GM23338 (cell line): ENCODE measurements around the gene CARHSP1.

Source experiments
- CREB1 ChIP-seq: fragments of 250-450 bp; sonication (Bioruptor Pico); IDR thresholded peaks from 2 replicates; pipeline ENCODE4 v1.5.0; 2020; ENCODE audit warnings: low read depth, mild to moderate bottlenecking, moderate library complexity
- CTCF ChIP-seq, 2 experiments: fragments of 200-600 bp in 1 of 2; sonication (generic) in 1 of 2; conservative IDR thresholded peaks; 2 replicates each; pipeline versions ENCODE4 v1.5.1 to v1.6.1; 2016 to 2017; ENCODE audit warnings: antibody characterized with exemption in 2 of 2, low read depth in 2 of 2, mild to moderate bottlenecking in 2 of 2, moderate library complexity in 1 of 2
- ETS1 ChIP-seq: IDR thresholded peaks from 2 replicates; pipeline ENCODE4 v1.6.1; 2016; ENCODE audit warnings: antibody characterized with exemption
- EZH2 ChIP-seq: fragments of 200-600 bp; sonication (generic); IDR thresholded peaks from one replicate; pipeline ENCODE4 v1.8.0; 2017; ENCODE audit warnings: antibody characterized with exemption, mild to moderate bottlenecking, low read depth; ENCODE audit not compliant: unreplicated experiment
- EZH2phosphoT487 ChIP-seq: fragments of 200-600 bp; sonication (generic); IDR thresholded peaks from one replicate; pipeline ENCODE4 v1.8.1; 2018; ENCODE audit warnings: antibody characterized with exemption; ENCODE audit not compliant: unreplicated experiment
- JUNB ChIP-seq: IDR thresholded peaks from one replicate; pipeline ENCODE4 v1.6.1; 2016; ENCODE audit warnings: antibody characterized with exemption; ENCODE audit not compliant: unreplicated experiment
- NANOG ChIP-seq: IDR thresholded peaks from 2 replicates; pipeline ENCODE4 v1.6.1; 2016; ENCODE audit warnings: antibody characterized with exemption, borderline replicate concordance
- POLR2AphosphoS5 ChIP-seq: IDR thresholded peaks from 2 replicates; pipeline ENCODE4 v1.6.1; 2016; ENCODE audit warnings: antibody characterized with exemption, low read depth
- REST ChIP-seq: IDR thresholded peaks from one replicate; pipeline ENCODE4 v1.6.1; 2018; ENCODE audit warnings: antibody characterized with exemption; ENCODE audit not compliant: unreplicated experiment
- STAT1 ChIP-seq: IDR thresholded peaks from one replicate; pipeline ENCODE4 v1.6.1; 2016; ENCODE audit warnings: antibody characterized with exemption; ENCODE audit not compliant: unreplicated experiment
- ZNF114 ChIP-seq: fragments of 250-450 bp; sonication (Bioruptor Pico); IDR thresholded peaks from 2 replicates; pipeline ENCODE4 v1.5.0; 2020; ENCODE audit warnings: mild to moderate bottlenecking, moderate library complexity
- ZNF331 ChIP-seq: fragments of 250-450 bp; sonication (Bioruptor Pico); IDR thresholded peaks from 2 replicates; pipeline ENCODE4 v1.5.0; 2020; ENCODE audit warnings: low read depth, mild to moderate bottlenecking, moderate library complexity
- ZNF462 ChIP-seq: fragments of 250-450 bp; sonication (Bioruptor Pico); IDR thresholded peaks from 2 replicates; pipeline ENCODE4 v1.5.0; 2020; ENCODE audit warnings: mild to moderate bottlenecking, moderate library complexity

GRCh38 chr16:8866118-8866883 lies 2.5 kb downstream of the CARHSP1 start:
- no peak for TF ChIP-seq CTCF (conservative IDR thresholded peaks at IDR 0.05; ENCODE audit: low read depth in 2 of 2)
- no peak for TF ChIP-seq EZH2
- TF ChIP-seq POLR2AphosphoS5 = peak; percentile 32; the same call in 1 of the 2 replicates
- TF ChIP-seq ETS1 = no peak; the same call in 1 of the 2 replicates
- TF ChIP-seq REST = no peak
- TF ChIP-seq EZH2phosphoT487 = no peak
- TF ChIP-seq JUNB = no peak
- TF ChIP-seq CREB1 (CRISPR knock-in tag) = peak; percentile 66; the same call in 1 of the 2 replicates
- TF ChIP-seq STAT1 = no peak
- TF ChIP-seq ZNF114 (CRISPR knock-in tag) = no peak
- TF ChIP-seq NANOG = no peak
- no peak for TF ChIP-seq ZNF462
- no peak for TF ChIP-seq ZNF331 (CRISPR knock-in tag)
